IMR-90 (cell line): Measurements from ENCODE around the gene MRPL49. TPM values are rescaled to one million over a fixed set of nuclear protein-coding genes. Genes with fewer than 3 reads are reported as not detected.

ENCODE experiments used
- ATAC-seq: fragments of 200-7000 bp; cut with Tn5 transposase; 2 replicates; pipeline ENCODE4 v1.9.1; 2020; ENCODE audit warnings: low read depth, mild to moderate bottlenecking, moderate library complexity
- BruUV-seq: library from RNA; stranded (reverse); fragments of 400-500 nt; replicated peaks from 2 replicates; lab custom pipeline; 2021; lab: Mats Ljungman, UMichigan
- CTCF ChIA-PET: fragments of 300-600 bp; formaldehyde crosslinking; extraction: SDS; loops from one replicate; lab custom pipeline; 2021; ENCODE audit warnings: antibody characterized with exemption; lab: Yijun Ruan, JAX
- POLR2A ChIA-PET: fragments of 300-600 bp; sonication (Branson Sonifier 250); formaldehyde crosslinking; loops from one replicate; lab custom pipeline; 2022; ENCODE audit warnings: antibody characterized with exemption; ENCODE audit not compliant: unreplicated experiment; lab: Charles Lee
- DNase-seq: peaks from one replicate; pipeline ENCODE4 v3.0.0; 2013
- H2AFZ ChIP-seq: replicated peaks from 2 replicates; pipeline ENCODE3; 2013; ENCODE audit warnings: low read length, mild to moderate bottlenecking; ENCODE audit not compliant: poor library complexity
- H2AK5ac ChIP-seq: 2 replicates; pipeline ENCODE4 v1.6.1; 2013; ENCODE audit warnings: low read depth, low read length, inconsistent platforms
- H2AK9ac ChIP-seq: replicated peaks from 2 replicates; pipeline ENCODE3; 2013; ENCODE audit warnings: mild to moderate bottlenecking, low read depth, low read length, moderate library complexity; ENCODE audit not compliant: poor library complexity
- H2BK120ac ChIP-seq: 2 replicates; pipeline ENCODE4 v1.6.1; 2013; ENCODE audit warnings: low read depth, low read length, inconsistent platforms
- H2BK15ac ChIP-seq: 3 replicates; pipeline ENCODE4 v1.6.1; 2013; ENCODE audit warnings: low read depth, low read length, inconsistent platforms
- H2BK20ac ChIP-seq: 2 replicates; pipeline ENCODE4 v1.6.1; 2013; ENCODE audit warnings: low read depth, mild to moderate bottlenecking, inconsistent platforms, low read length, moderate library complexity
- H2BK5ac ChIP-seq: 2 replicates; pipeline ENCODE4 v1.6.1; 2013; ENCODE audit warnings: mild to moderate bottlenecking, low read depth, low read length, inconsistent platforms; ENCODE audit not compliant: poor library complexity, severe bottlenecking
- H3K14ac ChIP-seq: replicated peaks from 2 replicates; pipeline ENCODE4 v1.6.1; 2013; ENCODE audit warnings: low read depth, low read length, inconsistent platforms
- H3K18ac ChIP-seq: 2 replicates; pipeline ENCODE4 v1.6.1; 2013; ENCODE audit warnings: low read depth, low read length, control low read depth
- H3K23ac ChIP-seq: 2 replicates; pipeline ENCODE4 v1.6.1; 2013; ENCODE audit warnings: low read depth, low read length, inconsistent platforms
- H3K27ac ChIP-seq: 2 replicates; pipeline ENCODE4 v1.5.1; 2013; ENCODE audit warnings: mild to moderate bottlenecking, control low read depth, low read length; ENCODE audit not compliant: insufficient read depth
- H3K27me3 ChIP-seq: 2 replicates; pipeline ENCODE4 v1.6.1; 2013; ENCODE audit warnings: low read length; ENCODE audit not compliant: control insufficient read depth, insufficient read depth
- H3K36me3 ChIP-seq: 2 replicates; pipeline ENCODE4 v1.6.1; 2013; ENCODE audit warnings: low read length, mixed read lengths; ENCODE audit not compliant: control insufficient read depth, insufficient read depth
- H3K4ac ChIP-seq: 2 replicates; pipeline ENCODE4 v1.6.1; 2013; ENCODE audit warnings: low read depth, low read length, inconsistent platforms
- H3K4me1 ChIP-seq: 2 replicates; pipeline ENCODE4 v1.6.1; 2013; ENCODE audit warnings: low read length, mixed read lengths; ENCODE audit not compliant: control insufficient read depth, insufficient read depth
- H3K4me2 ChIP-seq: 2 replicates; pipeline ENCODE4 v1.6.1; 2013; ENCODE audit warnings: low read depth, mild to moderate bottlenecking, control low read depth, low read length, moderate library complexity
- H3K4me3 ChIP-seq: 2 replicates; pipeline ENCODE4 v1.5.1; 2013; ENCODE audit warnings: low read depth, mild to moderate bottlenecking, control low read depth, low read length, moderate library complexity; ENCODE audit not compliant: insufficient read depth
- H3K56ac ChIP-seq: 2 replicates; pipeline ENCODE4 v1.6.1; 2013; ENCODE audit warnings: low read length, inconsistent platforms; ENCODE audit not compliant: insufficient read depth; ENCODE audit errors: extremely low read depth
- H3K79me1 ChIP-seq, 2 experiments: 2 replicates each; pipeline ENCODE4 v1.6.1; 2013; ENCODE audit warnings: low read length in 2 of 2, inconsistent platforms in 1 of 2, low read depth in 1 of 2
- H3K9ac ChIP-seq: 2 replicates; pipeline ENCODE4 v1.6.1; 2013; ENCODE audit warnings: low read depth, low read length, control low read depth
- H3K9me1 ChIP-seq: 2 replicates; pipeline ENCODE4 v1.6.1; 2013; ENCODE audit warnings: low read length, inconsistent platforms; ENCODE audit not compliant: insufficient read depth
- H3K9me3 ChIP-seq: 2 replicates; pipeline ENCODE4 v1.6.1; 2013; ENCODE audit warnings: low read length; ENCODE audit not compliant: control insufficient read depth, insufficient read depth
- H4K20me1 ChIP-seq: 2 replicates; pipeline ENCODE4 v1.6.1; 2013; ENCODE audit warnings: low read length, inconsistent platforms; ENCODE audit not compliant: insufficient read depth
- H4K5ac ChIP-seq: 2 replicates; pipeline ENCODE4 v1.6.1; 2013; ENCODE audit warnings: mild to moderate bottlenecking, low read depth, low read length, control low read depth
- H4K8ac ChIP-seq, 2 experiments: 2 replicates each; pipeline ENCODE4 v1.6.1; 2013; ENCODE audit warnings: low read depth in 2 of 2, low read length in 2 of 2, control low read depth in 1 of 2, inconsistent platforms in 1 of 2
- H4K91ac ChIP-seq: 2 replicates; pipeline ENCODE4 v1.6.1; 2013; ENCODE audit warnings: low read depth, low read length, inconsistent platforms; ENCODE audit not compliant: insufficient read depth
- NFE2L2 ChIP-seq: fragments of 150-350 bp; IDR thresholded peaks from 2 replicates; pipeline ENCODE4 v1.6.1; 2016; ENCODE audit warnings: low read depth, mild to moderate bottlenecking, low read length
- WGBS, 2 experiments: methylation state at CpG; one replicate each; pipeline versions ENCODE4 v1.1.5 to v1.1.7; 2013; ENCODE audit warnings: missing lambda C conversion rate in 2 of 2; ENCODE audit not compliant: insufficient read length in 1 of 2; ENCODE audit errors: extremely low coverage in 2 of 2; 5-methylcytosine and 5-hydroxymethylcytosine counted together
- dilution Hi-C: fragments of 300-500 bp; cut with HindIII; formaldehyde crosslinking; loops from one replicate; pipeline ENCODE4 v1.14.3; 2018; ENCODE audit warnings: low sequenced_read_pairs; ENCODE audit not compliant: unreplicated experiment
- in situ Hi-C: fragments of 300-500 bp; cut with MboI; formaldehyde crosslinking; loops from 3 replicates; pipeline ENCODE4 v1.14.3; 2019; ENCODE audit warnings: low sequenced_read_pairs, inconsistent platforms, mixed read lengths
- intact Hi-C: fragments of 100-400 bp; cut with micrococcal nuclease; formaldehyde crosslinking; loops from 2 replicates; pipeline ENCODE4 v1.10.0; 2022
- polyA plus RNA-seq, 3 experiments: library from polyadenylated mRNA; depleted of rRNA; stranded (reverse); fragments of >200 nt; gene quantifications; 2 replicates each; pipeline ENCODE4 v1.2.3, GENCODE V29; 2012; ENCODE audit warnings: low replicate concordance in 1 of 3
- total RNA-seq: library from RNA; depleted of rRNA; stranded (reverse); fragments of >200 nt; gene quantifications from 2 replicates; pipeline ENCODE4 v1.2.3, GENCODE V29; 2012

Gene MRPL49
- total and polyA plus RNA-seq, 2 of the 4 experiments (the other 2 are of a cell fraction), result 55.2 to 56.8 TPM

GRCh38 chr11:65131417-65131776 lies 9.3 kb downstream of the MRPL49 start:
- no peak overlapping the region for H3K4me3 ChIP-seq
- H4K8ac ChIP-seq, result no peak overlapping the region
- H4K5ac ChIP-seq, result no peak overlapping the region
- no peak overlapping the region for H2AK5ac ChIP-seq
- H3K4ac ChIP-seq, result no peak overlapping the region
- in situ Hi-C loops (no loop called here), dilution Hi-C loops (no loop called here), intact Hi-C loops (no loop called here)
- H3K14ac ChIP-seq, result no peak overlapping the region
- no peak overlapping the region for H3K27ac ChIP-seq
- H3K4me1 ChIP-seq, result peaks cover 6% of the 10 kb centered on the region; the same call in 1 of the 2 replicates
- peaks cover 24 to 55% of the 10 kb centered on the region in 2 experiments for H3K79me1 ChIP-seq
- H3K9me3 ChIP-seq, result no peaks in the 10 kb centered on the region
- H3K4me2 ChIP-seq, result no peak overlapping the region
- no peak overlapping the region for H2BK5ac ChIP-seq
- DNase-seq (no peak), ATAC-seq (no peak)
- H4K20me1 ChIP-seq, result peaks cover 37% of the 10 kb centered on the region
- WGBS, 2 experiments, result no CpG with 5 or more reads among the region's 3 CpGs
- H3K56ac ChIP-seq, result no peak overlapping the region
- H2BK20ac ChIP-seq, result no peak overlapping the region
- H3K36me3 ChIP-seq, result peaks cover 61% of the 10 kb centered on the region
- no peak overlapping the region for H2BK120ac ChIP-seq
- peaks cover 17% of the 10 kb centered on the region for H3K9me1 ChIP-seq
- no peak overlapping the region for H3K9ac ChIP-seq
- CTCF ChIA-PET, result no interaction called here
- no peaks in the 10 kb centered on the region for H3K27me3 ChIP-seq
- H2AFZ ChIP-seq, result no peak overlapping the region
- no peak overlapping the region for H3K18ac ChIP-seq
- POLR2A ChIA-PET, result interaction anchor here (1.0 kb wide), 1 partner anchor 10 kb away, joined by 3 read pairs; the partner anchor contains the start of genes FAU and MRPL49
- TF ChIP-seq NFE2L2, result no peak
- no peak overlapping the region for H2BK15ac ChIP-seq
- H3K23ac ChIP-seq, result no peak overlapping the region
- no peak overlapping the region for H4K91ac ChIP-seq
- BruUV-seq, result no TSS peak
- no peak overlapping the region for H2AK9ac ChIP-seq
